Measurements from ENCODE around the gene NR2E1. TPM values are rescaled to one million over a fixed set of nuclear protein-coding genes. Genes with fewer than 3 reads are reported as not detected.

Gene NR2E1
- total RNA-seq, 1 experiment from 2014 or later = 1.4 TPM

DNA sequence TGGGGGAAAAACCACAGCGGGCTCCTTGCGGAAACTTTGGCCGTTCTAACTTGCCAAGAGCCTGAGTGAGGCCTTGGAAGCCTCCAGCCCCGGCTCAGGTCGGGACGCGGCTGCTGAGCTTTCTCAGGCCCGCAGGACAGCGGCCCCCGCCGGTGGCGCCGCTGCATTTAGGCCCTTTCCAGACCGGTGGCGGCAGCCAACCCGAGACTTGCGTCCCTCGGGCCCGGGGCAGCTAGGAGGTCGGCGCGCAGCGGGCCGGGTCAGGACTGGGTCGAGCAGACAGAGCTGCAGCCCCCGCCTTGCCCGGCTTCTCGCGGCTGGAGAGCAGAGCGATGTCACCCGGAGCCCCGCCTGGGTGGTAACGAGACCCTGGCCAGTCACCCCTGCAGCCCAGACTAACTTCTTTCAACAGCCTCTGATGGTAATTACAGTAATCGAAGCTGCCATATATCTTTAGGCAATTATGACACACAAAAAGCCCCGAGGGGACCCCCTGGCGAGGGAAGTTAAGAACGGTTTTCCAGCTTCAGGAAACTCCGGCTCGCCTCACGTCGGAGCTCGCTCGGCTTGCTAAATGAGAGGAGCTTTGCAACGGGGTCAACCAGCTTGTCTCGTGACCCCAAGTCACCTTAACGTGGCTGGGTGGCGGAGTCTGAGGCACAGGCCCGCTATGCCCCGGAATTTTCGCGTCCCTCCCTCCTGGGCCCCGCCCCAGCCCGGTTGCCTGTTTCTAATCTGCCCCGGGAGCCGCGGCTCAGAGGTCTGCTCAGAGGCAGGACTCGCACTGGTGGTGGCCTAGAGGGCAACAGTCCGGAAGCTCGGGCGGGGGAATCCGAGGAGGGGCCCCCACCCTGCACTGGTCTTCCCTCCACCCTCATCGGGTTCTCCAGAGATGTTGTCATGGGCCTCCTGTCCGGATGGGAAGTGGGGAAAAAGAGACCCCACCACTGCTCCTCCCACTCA lies 3.0 kb downstream of the NR2E1 start:
- Mint-ChIP-seq H3K36me3 (ENCODE audit: insufficient read depth, unreplicated experiment) (no peaks in the 10 kb centered on the region), H3K9me3 (ENCODE audit: unreplicated experiment) (no peaks in the 10 kb centered on the region), H3K4me1 (ENCODE audit: low read depth, unreplicated experiment) (peaks cover 14% of the 10 kb centered on the region), H3K4me3 (ENCODE audit: unreplicated experiment) (no peak overlapping the region), H3K27ac (ENCODE audit: unreplicated experiment) (no peak overlapping the region), H3K27me3 (ENCODE audit: insufficient read depth, unreplicated experiment) (peaks cover 3% of the 10 kb centered on the region)
- ChIA-PET CTCF (no interaction called here), POLR2A (no interaction called here)
- TF ChIP-seq, protein P1, sequence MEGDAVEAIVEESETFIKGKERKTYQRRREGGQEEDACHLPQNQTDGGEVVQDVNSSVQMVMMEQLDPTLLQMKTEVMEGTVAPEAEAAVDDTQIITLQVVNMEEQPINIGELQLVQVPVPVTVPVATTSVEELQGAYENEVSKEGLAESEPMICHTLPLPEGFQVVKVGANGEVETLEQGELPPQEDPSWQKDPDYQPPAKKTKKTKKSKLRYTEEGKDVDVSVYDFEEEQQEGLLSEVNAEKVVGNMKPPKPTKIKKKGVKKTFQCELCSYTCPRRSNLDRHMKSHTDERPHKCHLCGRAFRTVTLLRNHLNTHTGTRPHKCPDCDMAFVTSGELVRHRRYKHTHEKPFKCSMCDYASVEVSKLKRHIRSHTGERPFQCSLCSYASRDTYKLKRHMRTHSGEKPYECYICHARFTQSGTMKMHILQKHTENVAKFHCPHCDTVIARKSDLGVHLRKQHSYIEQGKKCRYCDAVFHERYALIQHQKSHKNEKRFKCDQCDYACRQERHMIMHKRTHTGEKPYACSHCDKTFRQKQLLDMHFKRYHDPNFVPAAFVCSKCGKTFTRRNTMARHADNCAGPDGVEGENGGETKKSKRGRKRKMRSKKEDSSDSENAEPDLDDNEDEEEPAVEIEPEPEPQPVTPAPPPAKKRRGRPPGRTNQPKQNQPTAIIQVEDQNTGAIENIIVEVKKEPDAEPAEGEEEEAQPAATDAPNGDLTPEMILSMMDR (IDR thresholded peaks at IDR 0.05; ENCODE audit: insufficient read depth in 1 of 2, low read depth in 1 of 2, low read length in 1 of 2, severe bottlenecking in 1 of 2, unreplicated experiment in 1 of 2) = no peak
- no TSS peak for BruUV-seq (replicated peaks)
- Histone ChIP-seq H3K27me3 (replicated peaks; ENCODE audit: control insufficient read depth, insufficient read depth, low read length) (no peaks in the 10 kb centered on the region), H3K36me3 (ENCODE audit: control insufficient read depth, insufficient read depth, low read length) (no peaks in the 10 kb centered on the region), H3K4me3 (ENCODE audit: low read depth, low read length) (no peak overlapping the region), H3K4me1 (no peaks in the 10 kb centered on the region), H3K9me3 (no peaks in the 10 kb centered on the region)
- no peak for DNase-seq
- intact Hi-C loops (cut with micrococcal nuclease; ENCODE audit: unreplicated experiment) = no loop called here

DNA sequence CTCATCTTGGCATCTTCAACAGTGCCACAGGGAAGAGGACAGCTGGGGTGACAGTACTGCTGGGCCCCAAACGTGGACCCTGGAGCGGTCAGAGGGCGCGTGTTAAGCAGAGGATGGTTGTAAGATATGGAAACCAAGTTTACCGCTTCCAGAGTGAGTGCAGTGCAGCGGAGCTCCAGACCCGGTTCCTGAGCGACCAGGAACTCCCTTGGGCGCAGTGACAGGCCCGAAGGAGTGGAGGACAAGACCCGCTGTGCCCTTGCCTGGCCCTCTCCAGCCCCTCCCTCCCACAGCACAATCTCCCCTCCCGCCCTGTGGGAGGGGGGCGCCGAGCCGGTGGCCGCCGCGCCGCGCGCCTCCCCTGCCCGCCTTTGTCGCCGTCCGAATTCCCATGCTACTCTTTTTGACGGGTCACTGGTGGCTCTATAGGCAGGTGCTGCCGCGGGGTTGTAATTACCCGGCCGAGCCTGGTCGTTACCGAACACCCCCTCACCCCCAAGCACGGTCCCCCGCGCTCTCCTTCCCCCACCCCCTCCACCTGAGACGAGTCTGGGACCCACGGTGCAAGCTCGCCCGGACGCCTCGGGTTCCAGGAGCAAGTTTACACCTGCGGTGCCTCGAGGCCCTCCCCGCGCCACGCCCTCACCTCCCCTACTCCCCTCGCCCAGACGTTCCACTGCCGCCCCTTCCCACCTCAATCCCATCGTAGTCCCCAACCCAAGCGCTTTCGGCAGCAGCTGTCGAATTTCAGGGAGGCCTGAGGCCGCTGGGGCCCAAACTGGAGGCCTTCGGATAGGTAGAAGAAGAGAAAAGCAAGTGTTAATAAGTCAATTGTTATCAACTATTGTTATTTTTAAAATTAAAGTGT lies 3.9 kb downstream of the NR2E1 start:
- no peaks in the 10 kb centered on the region for H3K9me3 ChIP-seq
- no peaks in the 10 kb centered on the region for H3K36me3 ChIP-seq (ENCODE audit: control insufficient read depth, insufficient read depth, low read length)
- H3K9me3 Mint-ChIP-seq (ENCODE audit: unreplicated experiment) = no peaks in the 10 kb centered on the region
- no TSS peak for BruUV-seq (replicated peaks)
- no peak overlapping the region for H3K4me3 Mint-ChIP-seq (ENCODE audit: unreplicated experiment)
- no peak for DNase-seq
- intact Hi-C loops (cut with micrococcal nuclease; ENCODE audit: unreplicated experiment) = loop anchor here (10.0 kb wide), 1 partner anchor 325 kb away; no protein-coding TSS in a partner anchor
- peaks cover 14% of the 10 kb centered on the region for H3K4me1 Mint-ChIP-seq (ENCODE audit: low read depth, unreplicated experiment)
- no peaks in the 10 kb centered on the region for H3K36me3 Mint-ChIP-seq (ENCODE audit: insufficient read depth, unreplicated experiment)
- H3K27me3 ChIP-seq (replicated peaks; ENCODE audit: control insufficient read depth, insufficient read depth, low read length) = no peaks in the 10 kb centered on the region
- no peaks in the 10 kb centered on the region for H3K4me1 ChIP-seq
- POLR2A ChIA-PET = no interaction called here
- no peak overlapping the region for H3K27ac Mint-ChIP-seq (ENCODE audit: unreplicated experiment)
- TF ChIP-seq, protein P1 (IDR thresholded peaks at IDR 0.05; ENCODE audit: insufficient read depth in 1 of 2, low read depth in 1 of 2, low read length in 1 of 2, severe bottlenecking in 1 of 2, unreplicated experiment in 1 of 2) = no peak
- no peak overlapping the region for H3K4me3 ChIP-seq (ENCODE audit: low read depth, low read length)
- H3K27me3 Mint-ChIP-seq (ENCODE audit: insufficient read depth, unreplicated experiment) = peaks cover 3% of the 10 kb centered on the region
- CTCF ChIA-PET = no interaction called here

Measured in Caco-2 (cell line).